T-helper 17 cell (primary cell): ENCODE data around the gene CRACR2B. TPM values are rescaled to one million over a fixed set of nuclear protein-coding genes. Genes with fewer than 3 reads are reported as not detected.
A peak's percentile ranks its signal among the peaks of the same experiment; 100 is the strongest.

Experiments used
- ATAC-seq: fragments of 150-1000 bp; cut with Tn5 transposase; 2 replicates; pipeline ENCODE4 v1.10.0; 2021; ENCODE audit warnings: mild to moderate bottlenecking, moderate library complexity
- DNase-seq, 3 donors: peaks; one replicate each; pipeline versions ENCODE4 v3.0.0 to v3.0.0-alpha.2; 2020 to 2021
- H3K9me3 ChIP-seq: one replicate; pipeline ENCODE4 v1.7.0; 2013; ENCODE audit warnings: low read length, mild to moderate bottlenecking; ENCODE audit not compliant: control insufficient read depth, poor library complexity, severe bottlenecking
- H3K27ac Mint-ChIP-seq: one replicate; pipeline ENCODE4 v1.8.0; 2022; ENCODE audit warnings: mild to moderate bottlenecking, moderate library complexity, mixed read lengths
- H3K27me3 Mint-ChIP-seq: one replicate; pipeline ENCODE4 v1.8.0; 2022; ENCODE audit warnings: mixed read lengths
- H3K36me3 Mint-ChIP-seq: one replicate; pipeline ENCODE4 v1.8.0; 2022; ENCODE audit warnings: low read depth, mixed read lengths
- H3K4me1 Mint-ChIP-seq: one replicate; pipeline ENCODE4 v1.8.0; 2022; ENCODE audit warnings: mild to moderate bottlenecking, mixed read lengths
- H3K4me3 Mint-ChIP-seq: one replicate; pipeline ENCODE4 v1.8.0; 2022; ENCODE audit warnings: mild to moderate bottlenecking, moderate library complexity, mixed read lengths
- total RNA-seq, 4 donors: library from RNA in 2 of 4; stranded (reverse) in 2 of 4; gene quantifications; one replicate each; pipeline ENCODE4 v1.2.3 and lab custom pipeline; 2022 to 2026

The CRACR2B gene
- total RNA-seq, 2 donors from 2014 or later = 0.47 to 1.0 TPM

DNA sequence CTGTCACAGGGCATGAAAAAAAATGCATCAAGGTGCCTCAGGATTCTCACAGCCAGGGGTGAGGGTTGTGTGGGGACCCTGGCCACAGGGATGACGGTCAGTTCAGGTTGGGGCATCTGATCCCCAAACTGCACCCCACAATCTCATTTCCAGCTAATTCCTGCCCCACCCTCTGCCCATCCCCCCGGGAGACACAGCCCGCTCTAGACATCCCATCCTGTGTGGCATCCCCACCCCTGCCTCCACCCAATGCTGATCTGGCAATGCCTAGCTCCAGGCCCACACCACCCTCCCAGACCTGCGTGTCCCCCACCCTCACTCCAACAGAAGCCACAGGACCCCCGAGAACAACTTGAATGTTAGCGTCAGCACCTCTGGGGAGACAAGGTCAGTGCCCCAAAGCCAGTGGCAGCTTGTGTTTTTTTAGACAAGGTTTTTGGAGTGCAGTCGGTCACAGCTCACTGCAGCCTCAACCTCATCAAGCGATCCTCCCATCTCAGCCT, 40.2 kb downstream of the CRACR2B start:
- H3K36me3 Mint-ChIP-seq = no peaks in the 10 kb centered on the region
- no peaks in the 10 kb centered on the region for H3K27me3 Mint-ChIP-seq
- H3K4me1 Mint-ChIP-seq = no peaks in the 10 kb centered on the region
- no peak for ATAC-seq
- no peaks in the 10 kb centered on the region for H3K9me3 ChIP-seq
- H3K4me3 Mint-ChIP-seq = no peak overlapping the region
- no peak for DNase-seq
- no peak overlapping the region for H3K27ac Mint-ChIP-seq

DNA sequence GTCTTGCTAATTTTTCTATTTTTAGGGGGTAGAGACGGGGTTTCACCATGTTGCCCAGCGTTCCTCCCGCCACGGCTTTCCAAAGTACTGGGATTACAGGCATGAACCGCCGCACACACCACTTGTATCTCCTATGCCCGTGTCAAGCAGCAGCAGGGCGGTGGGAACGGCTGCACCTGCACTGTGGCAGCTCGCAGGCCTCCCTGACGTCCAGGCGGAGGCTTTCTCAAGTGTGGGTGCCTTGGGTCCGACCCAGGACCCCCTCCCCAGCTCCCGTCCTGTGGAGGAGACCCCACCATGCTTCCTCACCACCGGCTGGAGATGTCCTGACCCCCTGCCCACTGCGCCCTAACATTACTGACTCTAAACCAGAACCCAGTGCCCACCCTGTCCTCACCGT, 40.7 kb downstream of the CRACR2B start:
- Mint-ChIP-seq H3K36me3 (no peaks in the 10 kb centered on the region), H3K27me3 (no peaks in the 10 kb centered on the region), H3K27ac (no peak overlapping the region), H3K4me3 (no peak overlapping the region), H3K4me1 (no peaks in the 10 kb centered on the region)
- DNase-seq = no peak
- no peak for ATAC-seq
- H3K9me3 ChIP-seq = no peaks in the 10 kb centered on the region

DNA sequence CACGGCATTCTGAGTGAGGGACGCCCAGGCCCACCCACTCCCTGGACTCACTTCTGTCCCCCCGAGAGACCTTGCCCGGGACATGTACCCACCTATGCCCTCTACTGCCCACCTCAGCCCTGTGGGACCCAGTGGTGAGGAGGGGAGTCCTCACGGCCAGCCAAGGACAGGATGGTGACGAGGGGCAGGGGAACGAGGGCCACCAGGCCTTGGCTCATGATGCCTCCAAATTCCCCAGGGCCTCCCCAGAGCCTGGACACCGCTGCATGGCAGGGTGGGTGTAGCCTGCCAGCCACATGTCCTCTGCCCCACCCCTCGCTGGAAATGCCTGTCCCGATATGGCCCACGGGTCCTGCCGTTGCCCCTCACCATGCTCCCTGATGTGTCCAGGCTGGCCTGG, 41.1 kb downstream of the CRACR2B start:
- Mint-ChIP-seq H3K27ac (no peak overlapping the region), H3K4me1 (no peaks in the 10 kb centered on the region), H3K27me3 (no peaks in the 10 kb centered on the region), H3K36me3 (no peaks in the 10 kb centered on the region), H3K4me3 (no peak overlapping the region)
- DNase-seq (no peak), ATAC-seq (no peak)
- H3K9me3 ChIP-seq = no peaks in the 10 kb centered on the region

DNA sequence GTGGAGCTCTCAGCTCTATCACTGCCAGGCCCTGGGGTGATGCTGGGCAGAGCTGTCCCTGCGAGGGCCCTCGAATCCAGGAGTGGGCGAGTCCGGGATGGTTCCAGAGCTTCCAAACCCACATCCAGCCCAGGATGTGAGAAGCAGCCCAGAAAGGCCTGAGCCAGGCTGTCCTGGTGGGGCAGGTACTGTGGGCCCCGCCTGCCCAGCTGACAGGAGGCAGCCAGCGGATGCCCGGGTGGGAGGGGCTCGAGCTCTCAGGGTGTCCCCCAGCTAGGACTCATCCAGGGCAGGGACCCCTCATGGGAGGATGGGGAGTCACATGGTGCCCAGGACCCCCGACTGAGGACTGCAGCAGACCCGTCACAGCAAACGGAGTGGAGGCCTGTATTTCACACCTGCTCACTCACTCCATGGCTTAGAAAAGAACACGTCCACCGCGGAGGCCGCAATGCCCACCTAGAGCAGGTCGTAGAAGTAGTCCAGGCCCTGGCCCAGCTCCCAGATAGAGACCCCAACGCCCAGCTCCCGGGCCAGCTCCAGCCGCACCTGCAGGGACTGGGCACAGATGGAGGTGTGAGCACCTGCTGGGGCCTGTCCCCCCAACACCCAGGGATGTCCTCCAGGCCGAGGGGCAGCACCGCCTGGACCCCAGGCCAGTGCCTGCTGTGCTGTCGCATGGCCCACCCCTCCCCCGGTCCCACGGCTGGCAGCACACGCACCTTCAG, 41.8 kb downstream of the CRACR2B start:
- no peak for ATAC-seq
- H3K36me3 Mint-ChIP-seq = no peaks in the 10 kb centered on the region
- no peak overlapping the region for H3K27ac Mint-ChIP-seq
- no peaks in the 10 kb centered on the region for H3K9me3 ChIP-seq
- no peak for DNase-seq
- H3K4me3 Mint-ChIP-seq = no peak overlapping the region
- no peaks in the 10 kb centered on the region for H3K27me3 Mint-ChIP-seq
- H3K4me1 Mint-ChIP-seq = no peaks in the 10 kb centered on the region

DNA sequence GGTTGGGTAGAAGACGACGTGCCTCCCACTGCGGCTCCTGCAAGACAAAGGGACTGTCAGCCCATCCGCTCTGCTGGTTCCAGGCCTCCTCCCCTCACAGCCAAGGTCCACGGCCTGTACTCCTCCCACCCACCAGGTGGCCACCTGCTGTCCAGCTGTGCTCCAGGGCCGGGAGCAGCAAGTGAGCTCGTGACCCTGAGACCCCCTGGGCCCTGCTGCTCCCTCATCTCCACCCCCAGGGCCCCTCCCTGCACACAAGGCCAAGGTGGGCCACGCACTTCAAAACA, 42.4 kb downstream of the CRACR2B start:
- Mint-ChIP-seq H3K27ac (no peak overlapping the region), H3K36me3 (no peaks in the 10 kb centered on the region), H3K4me3 (no peak overlapping the region), H3K27me3 (no peaks in the 10 kb centered on the region), H3K4me1 (no peaks in the 10 kb centered on the region)
- no peak for DNase-seq
- no peaks in the 10 kb centered on the region for H3K9me3 ChIP-seq
- ATAC-seq = no peak

DNA sequence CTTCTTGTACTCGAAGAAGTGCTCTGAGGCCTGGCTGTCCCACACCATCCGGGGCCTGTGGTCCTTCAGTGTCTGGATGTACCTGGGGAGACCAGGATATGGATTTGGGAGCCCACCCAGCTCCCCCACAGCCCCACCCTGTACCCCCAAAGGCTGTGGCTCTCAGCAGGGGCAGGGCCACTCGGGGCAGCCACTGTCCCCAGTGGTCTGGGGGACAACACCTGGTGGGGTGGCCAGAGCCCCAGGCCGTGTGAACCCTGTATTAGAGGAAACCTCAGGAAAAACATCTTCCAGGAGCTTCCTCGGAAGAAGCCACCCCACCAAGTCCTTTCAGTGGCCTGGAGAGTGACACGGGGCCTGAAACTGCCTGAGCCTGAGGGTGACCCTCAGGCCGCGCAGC, 42.7 kb downstream of the CRACR2B start:
- Mint-ChIP-seq H3K4me3 (no peak overlapping the region), H3K27ac (no peak overlapping the region), H3K36me3 (no peaks in the 10 kb centered on the region), H3K27me3 (no peaks in the 10 kb centered on the region), H3K4me1 (no peaks in the 10 kb centered on the region)
- ATAC-seq (no peak), DNase-seq (no peak)
- no peaks in the 10 kb centered on the region for H3K9me3 ChIP-seq

DNA sequence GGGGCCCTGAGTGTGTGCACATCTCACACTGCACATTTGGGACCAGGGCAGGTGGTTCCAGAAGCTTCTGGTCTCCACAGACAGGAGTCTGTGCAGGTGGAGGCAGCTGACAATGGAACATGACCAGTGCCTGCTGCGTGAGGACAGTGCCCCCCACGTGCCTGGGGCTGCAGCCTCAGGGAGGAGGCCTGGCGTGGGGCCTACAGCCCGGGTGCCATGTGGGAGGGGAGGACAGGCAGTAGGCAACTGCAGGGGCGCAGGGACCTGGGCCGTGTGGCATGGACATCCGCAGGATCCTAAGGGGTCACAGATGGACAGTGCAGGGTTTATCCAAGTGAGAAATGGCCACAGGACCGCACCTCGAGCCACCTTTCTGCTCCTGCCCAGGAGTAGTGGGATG, 43.8 kb downstream of the CRACR2B start:
- H3K4me3 Mint-ChIP-seq = no peak overlapping the region
- no peak overlapping the region for H3K27ac Mint-ChIP-seq
- peaks cover 5% of the 10 kb centered on the region for H3K36me3 Mint-ChIP-seq
- DNase-seq (no peak), ATAC-seq (no peak)
- H3K4me1 Mint-ChIP-seq = no peaks in the 10 kb centered on the region
- H3K9me3 ChIP-seq = no peaks in the 10 kb centered on the region
- no peaks in the 10 kb centered on the region for H3K27me3 Mint-ChIP-seq

DNA sequence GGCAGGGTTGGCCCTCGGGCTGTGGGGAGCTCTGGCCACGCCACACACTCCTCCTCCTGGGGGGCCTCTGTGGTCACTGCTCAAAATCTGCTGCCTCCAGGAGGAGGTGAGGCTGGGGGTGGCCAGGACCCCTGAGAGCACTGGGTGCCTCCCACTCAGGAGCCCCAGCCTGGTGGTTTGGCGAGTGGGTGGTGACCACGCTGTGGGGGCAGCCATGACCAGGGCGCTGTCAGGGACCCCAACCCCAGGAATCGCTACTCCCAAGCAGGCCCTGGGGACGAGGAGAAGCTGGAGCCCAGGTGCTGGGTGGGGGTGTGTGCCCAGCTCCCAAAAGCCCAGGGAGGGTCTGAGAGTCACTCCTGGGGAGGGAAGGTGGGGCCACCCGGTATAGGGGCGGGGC, 45.1 kb downstream of the CRACR2B start:
- Mint-ChIP-seq H3K4me3 (no peak overlapping the region), H3K4me1 (no peaks in the 10 kb centered on the region), H3K36me3 (peaks cover 5% of the 10 kb centered on the region), H3K27ac (no peak overlapping the region), H3K27me3 (no peaks in the 10 kb centered on the region)
- DNase-seq = no peak
- no peak for ATAC-seq
- H3K9me3 ChIP-seq = no peaks in the 10 kb centered on the region

DNA sequence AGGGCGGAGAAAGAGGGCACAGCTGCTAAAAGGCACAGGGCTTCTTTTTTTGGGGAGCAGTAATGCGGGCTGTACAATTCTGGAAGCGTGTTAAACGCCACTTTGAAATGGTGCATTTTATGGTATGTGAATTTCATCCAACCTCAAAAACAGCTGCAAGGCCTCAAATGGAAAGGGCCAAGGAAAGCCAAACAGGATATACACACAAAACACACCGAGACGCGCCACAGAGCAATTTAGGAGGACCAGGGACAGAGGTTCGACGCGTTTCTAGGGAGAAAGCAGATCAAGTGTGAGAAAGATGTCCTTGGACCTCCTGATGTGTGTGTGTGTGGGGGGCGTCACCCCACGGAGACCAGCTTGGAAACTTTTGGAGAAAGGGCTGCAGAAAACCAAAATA, 46.0 kb downstream of the CRACR2B start:
- peaks cover 5% of the 10 kb centered on the region for H3K36me3 Mint-ChIP-seq
- no peaks in the 10 kb centered on the region for H3K4me1 Mint-ChIP-seq
- no peak for ATAC-seq
- H3K9me3 ChIP-seq = no peaks in the 10 kb centered on the region
- H3K4me3 Mint-ChIP-seq = no peak overlapping the region
- peak overlapping the region; percentile 75 for H3K27ac Mint-ChIP-seq
- no peak for DNase-seq
- H3K27me3 Mint-ChIP-seq = no peaks in the 10 kb centered on the region

DNA sequence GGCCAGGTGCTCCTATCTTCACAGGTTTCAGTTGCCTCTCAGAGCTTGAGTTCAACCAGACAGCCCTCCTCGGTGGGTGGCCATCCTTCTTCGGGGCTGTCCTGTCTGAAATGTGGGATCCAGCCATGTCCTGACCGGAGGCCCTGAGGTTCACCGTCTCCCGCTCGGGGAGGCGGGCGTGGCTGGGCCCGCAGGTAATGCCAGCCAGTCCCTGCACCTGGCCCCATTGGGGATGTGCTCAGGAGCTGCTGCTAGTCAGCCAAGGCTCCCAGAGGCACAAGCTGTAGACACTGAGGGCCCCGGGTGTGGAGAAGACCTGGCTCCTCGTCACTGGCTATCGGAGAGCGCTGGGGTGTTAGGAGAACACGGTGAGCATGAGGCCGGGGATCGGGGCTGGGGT, 47.5 kb downstream of the CRACR2B start:
- no peaks in the 10 kb centered on the region for H3K27me3 Mint-ChIP-seq
- no peaks in the 10 kb centered on the region for H3K9me3 ChIP-seq

DNA sequence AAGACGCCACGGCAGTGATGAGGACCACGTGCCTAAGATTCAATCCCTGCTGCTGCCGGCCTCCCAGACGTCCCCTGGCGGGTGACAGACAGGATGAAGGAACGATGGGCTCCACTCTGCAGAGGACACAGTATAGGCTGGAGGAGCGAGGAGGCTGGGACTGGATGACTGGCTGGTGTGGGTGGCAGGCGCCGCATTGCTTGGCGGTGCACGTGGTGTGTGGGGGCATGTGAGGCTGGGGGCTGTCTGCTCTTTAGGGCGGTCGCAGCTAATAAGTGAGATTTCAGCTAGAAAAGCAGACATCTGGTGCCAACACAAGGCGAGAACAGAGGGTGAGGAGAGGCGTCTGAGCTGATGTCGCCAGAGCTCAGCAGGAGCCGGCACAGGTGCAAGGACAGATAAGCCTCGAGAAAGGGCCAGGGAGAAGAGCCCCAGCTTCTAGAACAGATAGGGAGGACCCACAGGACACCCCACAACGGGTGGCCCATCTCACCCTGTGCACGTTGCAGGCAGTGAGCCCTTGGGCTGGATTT, 48.1 kb downstream of the CRACR2B start:
- Mint-ChIP-seq H3K27me3 (no peaks in the 10 kb centered on the region), H3K4me3 (no peak overlapping the region), H3K36me3 (peaks cover 6% of the 10 kb centered on the region), H3K27ac (no peak overlapping the region), H3K4me1 (no peaks in the 10 kb centered on the region)
- ATAC-seq (no peak), DNase-seq (no peak)
- H3K9me3 ChIP-seq = no peaks in the 10 kb centered on the region

More for the DNA sequence above, 47.5 kb downstream of the CRACR2B start:
- no peak overlapping the region for H3K27ac Mint-ChIP-seq
- DNase-seq (no peak), ATAC-seq (no peak)
- H3K4me1 Mint-ChIP-seq = no peaks in the 10 kb centered on the region
- no peak overlapping the region for H3K4me3 Mint-ChIP-seq
- H3K36me3 Mint-ChIP-seq = peaks cover 6% of the 10 kb centered on the region

DNA sequence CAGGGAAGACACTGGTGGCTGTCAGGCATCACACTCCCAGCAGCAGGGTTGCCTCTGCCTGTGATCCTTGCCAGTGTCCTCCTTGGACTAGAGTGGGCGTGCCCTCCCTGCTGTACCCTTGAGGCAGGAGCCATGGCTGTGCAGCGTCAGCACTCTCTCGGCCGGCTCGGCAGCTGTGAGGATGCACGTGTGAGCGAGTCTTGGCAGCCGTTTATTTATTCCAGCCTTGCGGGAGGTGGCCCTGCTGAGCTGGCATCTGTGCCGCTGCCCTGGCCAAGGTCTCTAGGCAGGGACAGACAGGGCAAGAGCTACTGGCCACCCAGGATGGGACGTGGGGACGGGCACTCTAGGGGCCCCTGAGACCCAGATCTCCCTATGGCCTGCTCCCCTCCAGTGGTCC, 48.8 kb downstream of the CRACR2B start:
- DNase-seq = no peak
- Mint-ChIP-seq H3K36me3 (peaks cover 6% of the 10 kb centered on the region), H3K27me3 (no peaks in the 10 kb centered on the region), H3K27ac (no peak overlapping the region), H3K4me3 (no peak overlapping the region), H3K4me1 (no peaks in the 10 kb centered on the region)
- no peak for ATAC-seq
- H3K9me3 ChIP-seq = no peaks in the 10 kb centered on the region

DNA sequence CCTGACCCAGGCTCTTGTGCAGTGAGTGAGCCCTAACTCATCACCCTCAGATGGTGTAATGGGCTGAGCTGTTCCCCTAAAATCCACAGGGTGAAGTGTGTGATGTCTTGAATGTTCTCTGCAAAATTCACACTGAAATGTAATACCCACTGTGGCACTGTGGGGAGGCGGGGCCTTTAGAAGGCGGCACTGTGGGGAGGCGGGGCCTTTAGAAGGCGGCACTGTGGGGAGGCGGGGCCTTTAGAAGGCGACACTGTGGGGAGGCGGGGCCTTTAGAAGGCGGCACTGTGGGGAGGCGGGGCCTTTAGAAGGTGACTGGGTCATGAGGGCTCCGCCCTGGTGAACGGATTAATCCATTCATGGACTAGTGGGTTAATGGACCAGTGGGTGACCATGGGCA, 49.8 kb downstream of the CRACR2B start:
- Mint-ChIP-seq H3K27me3 (no peaks in the 10 kb centered on the region), H3K4me1 (no peaks in the 10 kb centered on the region), H3K27ac (no peak overlapping the region), H3K4me3 (no peak overlapping the region), H3K36me3 (peaks cover 9% of the 10 kb centered on the region)
- DNase-seq = no peak
- ATAC-seq = peak; percentile 51
- H3K9me3 ChIP-seq = no peaks in the 10 kb centered on the region

DNA sequence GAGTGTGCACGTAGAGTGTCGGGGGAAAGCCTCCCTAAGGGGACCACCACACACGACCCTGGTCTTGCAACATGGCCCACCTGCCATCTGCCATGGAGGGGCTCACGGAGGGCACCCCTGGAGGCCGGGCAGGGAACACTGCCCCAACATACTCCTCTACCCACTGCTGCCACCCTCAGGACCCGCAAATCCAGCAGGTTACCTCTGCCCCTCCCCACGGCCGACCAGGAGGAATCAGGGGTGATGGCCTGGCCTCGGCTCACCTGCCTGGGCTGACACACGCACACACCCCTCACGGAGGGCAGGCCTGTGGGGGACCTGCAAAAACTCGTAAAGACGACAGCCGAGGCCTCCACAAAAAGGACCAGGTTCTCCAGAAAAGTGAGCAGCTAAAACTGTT, 52.7 kb downstream of the CRACR2B start:
- Mint-ChIP-seq H3K4me3 (no peak overlapping the region), H3K27ac (peak overlapping the region; percentile 45), H3K27me3 (no peaks in the 10 kb centered on the region), H3K4me1 (peaks cover 2% of the 10 kb centered on the region), H3K36me3 (peaks cover 9% of the 10 kb centered on the region)
- DNase-seq (no peak), ATAC-seq (no peak)
- H3K9me3 ChIP-seq = no peaks in the 10 kb centered on the region
